ENCODE measurements around the gene FOXP1. TPM values are rescaled to one million over a fixed set of nuclear protein-coding genes. Genes with fewer than 3 reads are reported as not detected.

Gene FOXP1
- total and polyA plus RNA-seq, 9 of the 15 experiments (the other 6 are each of a cell fraction or from before 2014, with no cell fraction given): 7.7 to 34.5 (median 13.7) TPM

GRCh38 chr3:71172951-71173350 lies 410.6 kb downstream of the FOXP1 start:
- FAIRE-seq (no peak), ATAC-seq (no peak), DNase-seq (ENCODE audit: extremely low read depth in 1 of 4, low spot score in 3 of 4) (no peak)
- POLR2A ChIA-PET: no interaction called here
- Histone ChIP-seq H3K36me3 (ENCODE audit: control insufficient read depth, insufficient read depth, low read length) (no peaks in the 10 kb centered on the region), H3K4me1 (replicated peaks in 1 of 2; ENCODE audit: control insufficient read depth in 2 of 2, insufficient read depth in 2 of 2, low read length in 2 of 2) (no peaks in the 10 kb centered on the region; a peak in 1 of 5 replicates), H3K79me2 (ENCODE audit: control insufficient read depth, insufficient read depth, low read length) (no peaks in the 10 kb centered on the region), H3K27me3 (ENCODE audit: control insufficient read depth in 2 of 2, insufficient read depth in 2 of 2, low read length in 2 of 2) (no peaks in the 10 kb centered on the region), H3K4me3 (no peak overlapping the region), H4K20me1 (replicated peaks; ENCODE audit: control insufficient read depth, insufficient read depth, low read length) (no peaks in the 10 kb centered on the region), H3K4me2 (ENCODE audit: insufficient read depth, low read length) (no peak overlapping the region), H3K9ac (ENCODE audit: insufficient read depth in 1 of 2, low read depth in 2 of 2, low read length in 2 of 2) (no peak overlapping the region), H3K9me3 (replicated peaks; ENCODE audit: control insufficient read depth, insufficient read depth, low read depth, low read length) (no peaks in the 10 kb centered on the region), H3K9me1 (ENCODE audit: control insufficient read depth, insufficient read depth, low read length) (no peaks in the 10 kb centered on the region), H3K27ac (ENCODE audit: extremely low read depth, low read depth, low read length) (no peak overlapping the region), H2AFZ (ENCODE audit: low read depth, low read length) (no peak overlapping the region)
- intact Hi-C loops (cut with micrococcal nuclease): no loop called here
- TF ChIP-seq ZBTB7A (IDR thresholded peaks at IDR 0.05; ENCODE audit: borderline replicate concordance, control insufficient read depth, low read depth, low read length) (no peak), L3MBTL2 (IDR thresholded peaks at IDR 0.05) (no peak), BCOR (IDR thresholded peaks at IDR 0.05) (no peak), ZNF668 (CRISPR knock-in tag; IDR thresholded peaks at IDR 0.05) (no peak), PTTG1 (tag; IDR thresholded peaks at IDR 0.05; ENCODE audit: low read depth) (no peak), NCOA4 (IDR thresholded peaks at IDR 0.05; ENCODE audit: partially characterized antibody) (no peak), ZBTB43 (CRISPR knock-in tag; IDR thresholded peaks at IDR 0.05) (no peak)
- TF ChIP-seq, protein P1, sequence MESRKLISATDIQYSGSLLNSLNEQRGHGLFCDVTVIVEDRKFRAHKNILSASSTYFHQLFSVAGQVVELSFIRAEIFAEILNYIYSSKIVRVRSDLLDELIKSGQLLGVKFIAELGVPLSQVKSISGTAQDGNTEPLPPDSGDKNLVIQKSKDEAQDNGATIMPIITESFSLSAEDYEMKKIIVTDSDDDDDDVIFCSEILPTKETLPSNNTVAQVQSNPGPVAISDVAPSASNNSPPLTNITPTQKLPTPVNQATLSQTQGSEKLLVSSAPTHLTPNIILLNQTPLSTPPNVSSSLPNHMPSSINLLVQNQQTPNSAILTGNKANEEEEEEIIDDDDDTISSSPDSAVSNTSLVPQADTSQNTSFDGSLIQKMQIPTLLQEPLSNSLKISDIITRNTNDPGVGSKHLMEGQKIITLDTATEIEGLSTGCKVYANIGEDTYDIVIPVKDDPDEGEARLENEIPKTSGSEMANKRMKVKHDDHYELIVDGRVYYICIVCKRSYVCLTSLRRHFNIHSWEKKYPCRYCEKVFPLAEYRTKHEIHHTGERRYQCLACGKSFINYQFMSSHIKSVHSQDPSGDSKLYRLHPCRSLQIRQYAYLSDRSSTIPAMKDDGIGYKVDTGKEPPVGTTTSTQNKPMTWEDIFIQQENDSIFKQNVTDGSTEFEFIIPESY (CRISPR knock-in tag; IDR thresholded peaks at IDR 0.05): no peak
- BruUV-seq (replicated peaks): no TSS peak
- CTCF ChIA-PET (ENCODE audit: low intra/inter-chr PET ratio): no interaction called here
- in situ Hi-C loops (cut with MboI): no loop called here
- 54% methylated on average over 2 of the region's 2 CpGs for whole genome bisulfite sequencing (ENCODE audit: insufficient coverage, low coverage, missing lambda C conversion rate)
